Stimulated activated CD4-positive, alpha-beta T cell treated with anti-CD3 and anti-CD28 coated beads, Interleukin-15, amount 100 ng/mL, for 48 hours (primary cell): Measurements from ENCODE around the gene CACNA1H.
"Not testable (repeated sequence)": the region's sequence is repeated elsewhere in the genome, so short reads cannot be mapped to it uniquely, and the experiment has no call there.

Experiments used
- DNase-seq, 2 donors: peaks; one replicate each; pipeline ENCODE4 v3.0.0-alpha.2; 2020; ENCODE audit warnings: low read depth in 2 of 2

The CACNA1H gene

GRCh38 chr16:1193825-1194581 is 41.1 kb downstream of the CACNA1H start:
- no peak for DNase-seq

GRCh38 chr16:1194665-1195392 is 41.9 kb downstream of the CACNA1H start:
- no peak for DNase-seq

DNA sequence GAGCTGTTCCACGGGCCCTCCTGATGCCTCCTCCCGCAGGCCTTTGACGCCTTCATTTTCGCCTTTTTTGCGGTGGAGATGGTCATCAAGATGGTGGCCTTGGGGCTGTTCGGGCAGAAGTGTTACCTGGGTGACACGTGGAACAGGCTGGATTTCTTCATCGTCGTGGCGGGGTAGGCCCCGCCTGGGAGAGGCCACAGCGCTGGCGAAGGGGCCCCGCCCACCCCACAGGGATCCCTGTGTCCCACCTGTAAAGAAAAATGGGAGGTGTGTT is 42.4 kb downstream of the CACNA1H start:
- DNase-seq, result no peak

GRCh38 chr16:1196494-1196893 is 43.6 kb downstream of the CACNA1H start:
- no peak for DNase-seq

- DNase-seq, result no peak
These were observed 44.4 kb downstream of the CACNA1H start for GRCh38 chr16:1197237-1197866.

GRCh38 chr16:1198194-1198593 is 45.3 kb downstream of the CACNA1H start:
- DNase-seq, result no peak

DNA sequence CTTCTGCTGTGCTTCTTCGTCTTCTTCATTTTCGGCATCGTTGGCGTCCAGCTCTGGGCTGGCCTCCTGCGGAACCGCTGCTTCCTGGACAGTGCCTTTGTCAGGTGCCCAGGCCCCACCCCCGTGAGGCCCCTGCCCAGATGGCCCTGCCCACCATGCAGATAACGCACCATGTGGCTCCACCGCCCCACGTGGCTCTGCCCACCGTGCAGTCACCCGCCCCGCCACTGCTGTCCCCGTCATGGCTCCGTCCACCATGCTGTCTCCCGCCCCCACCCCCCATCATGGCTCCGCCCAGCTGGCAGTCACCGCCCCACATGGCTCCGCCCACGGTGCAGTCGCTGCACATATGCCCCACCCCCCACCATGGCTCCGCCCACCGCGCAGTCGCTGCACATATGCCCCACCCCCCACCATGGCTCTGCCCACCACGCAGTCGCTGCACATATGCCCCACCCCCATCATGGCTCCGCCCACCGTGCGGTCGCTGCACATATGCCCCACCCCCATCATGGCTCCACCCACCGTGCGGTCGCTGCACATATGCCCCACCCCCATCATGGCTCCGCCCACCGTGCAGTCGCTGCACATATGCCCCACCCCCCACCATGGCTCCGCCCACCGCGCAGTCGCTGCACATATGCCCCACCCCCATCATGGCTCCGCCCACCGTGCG is 45.9 kb downstream of the CACNA1H start:
- not testable (repeated sequence) for DNase-seq

GRCh38 chr16:1199347-1200013 is 46.6 kb downstream of the CACNA1H start:
- no peak for DNase-seq

- no peak for DNase-seq
These were observed 47.2 kb downstream of the CACNA1H start for GRCh38 chr16:1200014-1200627.

GRCh38 chr16:1201444-1201843 is 48.5 kb downstream of the CACNA1H start:
- DNase-seq, result no peak

DNA sequence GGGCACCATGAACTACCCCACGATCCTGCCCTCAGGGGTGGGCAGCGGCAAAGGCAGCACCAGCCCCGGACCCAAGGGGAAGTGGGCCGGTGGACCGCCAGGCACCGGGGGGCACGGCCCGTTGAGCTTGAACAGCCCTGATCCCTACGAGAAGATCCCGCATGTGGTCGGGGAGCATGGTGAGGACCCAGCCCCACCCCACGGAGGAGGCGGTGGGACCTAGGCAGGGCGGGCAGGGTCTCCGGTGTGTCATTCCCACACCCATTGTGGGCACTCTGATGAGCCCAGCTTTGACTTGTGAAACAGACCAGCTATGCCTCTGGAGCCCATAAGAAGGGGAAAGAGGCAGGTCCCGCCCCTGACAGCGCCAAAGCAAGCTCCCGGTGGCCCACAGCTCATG is 49.4 kb downstream of the CACNA1H start:
- no peak for DNase-seq

GRCh38 chr16:1204933-1205332 is 52.0 kb downstream of the CACNA1H start:
- DNase-seq, result no peak

GRCh38 chr16:1206326-1206725 is 53.4 kb downstream of the CACNA1H start:
- DNase-seq, result no peak

GRCh38 chr16:1206786-1207185 is 53.9 kb downstream of the CACNA1H start:
- DNase-seq, result no peak

GRCh38 chr16:1208239-1208830 is 55.4 kb downstream of the CACNA1H start:
- DNase-seq, result no peak

DNA sequence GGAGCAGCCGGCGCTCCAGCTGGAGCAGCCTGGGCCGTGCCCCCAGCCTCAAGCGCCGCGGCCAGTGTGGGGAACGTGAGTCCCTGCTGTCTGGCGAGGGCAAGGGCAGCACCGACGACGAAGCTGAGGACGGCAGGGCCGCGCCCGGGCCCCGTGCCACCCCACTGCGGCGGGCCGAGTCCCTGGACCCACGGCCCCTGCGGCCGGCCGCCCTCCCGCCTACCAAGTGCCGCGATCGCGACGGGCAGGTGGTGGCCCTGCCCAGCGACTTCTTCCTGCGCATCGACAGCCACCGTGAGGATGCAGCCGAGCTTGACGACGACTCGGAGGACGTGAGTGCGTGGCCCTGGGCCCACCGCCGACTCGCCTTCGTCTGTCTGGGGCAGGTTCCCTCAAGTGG is 56.2 kb downstream of the CACNA1H start:
- no peak for DNase-seq

GRCh38 chr16:1210461-1210860 is 57.6 kb downstream of the CACNA1H start:
- no peak for DNase-seq

- no peak for DNase-seq
These were observed 58.8 kb downstream of the CACNA1H start for GRCh38 chr16:1211451-1212268.

DNA sequence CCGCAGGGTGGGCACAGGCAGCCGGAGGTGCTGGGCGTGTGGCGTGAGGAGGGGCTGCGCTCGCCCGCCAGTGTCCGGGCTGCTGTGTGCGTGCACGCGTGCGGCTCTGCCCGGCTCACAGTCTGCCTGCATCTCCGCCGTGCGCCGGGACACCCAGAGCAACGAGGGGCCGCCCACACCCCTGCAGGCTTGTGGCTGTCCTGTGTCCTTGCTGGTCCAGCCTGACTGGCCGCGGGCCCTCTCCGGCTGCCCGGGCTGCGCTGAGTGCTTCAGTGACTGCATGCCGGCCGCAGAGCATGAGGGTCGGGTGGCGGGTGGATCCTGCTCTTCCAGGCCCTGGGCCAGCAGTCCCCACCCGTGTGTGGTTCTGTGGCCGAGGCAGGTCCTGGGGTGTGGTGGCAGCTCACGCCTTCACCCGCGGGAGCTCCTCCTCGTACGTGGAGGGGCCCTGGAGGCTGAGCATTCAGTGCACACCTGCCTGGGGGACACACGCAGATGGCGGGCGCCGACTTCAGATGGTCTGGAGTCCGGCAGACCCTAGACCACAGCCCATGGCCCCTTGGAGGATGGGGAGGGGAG is 59.8 kb downstream of the CACNA1H start:
- DNase-seq, result no peak

DNA sequence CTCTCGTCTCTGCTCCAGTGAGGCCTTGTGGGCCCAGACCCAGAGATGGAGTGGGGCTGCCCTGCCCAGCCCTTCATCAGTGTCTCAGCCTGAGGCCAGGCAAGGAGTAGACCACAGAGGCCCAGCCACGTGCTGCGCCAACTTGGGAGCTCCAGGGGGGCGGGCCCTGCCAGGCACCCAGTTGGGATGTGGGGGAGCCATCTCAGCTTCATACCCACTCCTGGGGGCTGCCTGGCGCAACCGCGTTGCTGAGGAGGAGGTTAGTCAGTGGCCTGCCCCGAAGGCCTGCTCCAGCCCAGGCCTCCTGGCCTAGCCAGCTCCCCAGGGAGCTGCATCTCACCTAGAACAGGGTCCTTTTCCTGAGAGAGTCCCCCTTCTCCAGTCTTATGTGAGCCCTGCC is 60.3 kb downstream of the CACNA1H start:
- DNase-seq, result no peak
